H1 (cell line): ENCODE measurements around the gene ADGRV1. TPM values are rescaled to one million over a fixed set of nuclear protein-coding genes. Genes with fewer than 3 reads are reported as not detected.

Source experiments
- CTCF ChIA-PET: fragments of 300-600 bp; sonication (Branson Sonifier 250); formaldehyde crosslinking; loops from one replicate; lab custom pipeline; 2021; ENCODE audit not compliant: partially characterized antibody; lab: Charles Lee
- POLR2A ChIA-PET: fragments of 300-600 bp; sonication (Branson Sonifier 250); formaldehyde crosslinking; loops from one replicate; lab custom pipeline; 2021; ENCODE audit warnings: inconsistent platforms; ENCODE audit not compliant: partially characterized antibody; lab: Charles Lee
- DNase-seq, 2 experiments: peaks; one replicate each; pipeline versions ENCODE4 v3.0.0 to v3.0.0-alpha.2; 2010 to 2022; ENCODE audit warnings: low spot score in 2 of 2, low read depth in 1 of 2, mixed read lengths in 1 of 2
- FAIRE-seq: peaks from 2 replicates; lab custom pipeline; 2011; peaks lifted over from hg19 to GRCh38; lab: Jason Lieb, UNC
- H2AFZ ChIP-seq: 2 replicates; pipeline ENCODE4 v1.8.1; 2012; ENCODE audit warnings: low read length, inconsistent platforms
- H2AK5ac ChIP-seq: 2 replicates; pipeline ENCODE4 v1.6.1; 2013; ENCODE audit warnings: low read depth, low read length
- H2BK120ac ChIP-seq: replicated peaks from 2 replicates; pipeline ENCODE3; 2013; ENCODE audit warnings: low read depth, low read length, inconsistent platforms
- H2BK12ac ChIP-seq: 2 replicates; pipeline ENCODE4 v1.6.1; 2013; ENCODE audit warnings: low read depth, low read length
- H2BK15ac ChIP-seq: 2 replicates; pipeline ENCODE4 v1.6.1; 2013; ENCODE audit warnings: low read length
- H2BK20ac ChIP-seq: 2 replicates; pipeline ENCODE4 v1.6.1; 2013; ENCODE audit warnings: low read length
- H2BK5ac ChIP-seq: 2 replicates; pipeline ENCODE4 v1.6.1; 2013; ENCODE audit warnings: low read depth, low read length
- H3K14ac ChIP-seq: 2 replicates; pipeline ENCODE4 v1.6.1; 2013; ENCODE audit warnings: inconsistent platforms; ENCODE audit not compliant: insufficient read length
- H3K18ac ChIP-seq: 2 replicates; pipeline ENCODE4 v1.6.1; 2013; ENCODE audit warnings: low read length; ENCODE audit errors: extremely low read depth
- H3K23ac ChIP-seq: 2 replicates; pipeline ENCODE4 v1.6.1; 2013; ENCODE audit warnings: inconsistent platforms; ENCODE audit not compliant: insufficient read length
- H3K23me2 ChIP-seq: 2 replicates; pipeline ENCODE4 v1.6.1; 2013; ENCODE audit warnings: low read depth, low read length
- H3K27ac ChIP-seq: 2 replicates; pipeline ENCODE4 v1.6.1; 2011; ENCODE audit warnings: low read depth, low read length, inconsistent platforms
- H3K27me3 ChIP-seq, 4 experiments: replicated peaks in 1 of 4; 1 replicate in 1 of 4; 2 replicates in 3 of 4; pipeline versions ENCODE4 v1.6.1 to v1.8.1; 2011 to 2013; ENCODE audit warnings: low read length in 3 of 4, mild to moderate bottlenecking in 3 of 4, inconsistent platforms in 2 of 4, mixed read lengths in 2 of 4, moderate library complexity in 1 of 4; ENCODE audit not compliant: control insufficient read depth in 3 of 4, insufficient read depth in 3 of 4; ENCODE audit errors: extremely low read depth in 1 of 4
- H3K36me3 ChIP-seq, 4 experiments: 2 replicates each; pipeline versions ENCODE4 v1.6.1 to v1.8.1; 2011 to 2013; ENCODE audit warnings: mild to moderate bottlenecking in 4 of 4, low read length in 3 of 4, moderate library complexity in 2 of 4, control low read depth in 1 of 4, inconsistent platforms in 1 of 4; ENCODE audit not compliant: insufficient read depth in 4 of 4, control insufficient read depth in 2 of 4
- H3K4ac ChIP-seq: replicated peaks from 2 replicates; pipeline ENCODE3; 2013; ENCODE audit warnings: low read length, low read depth, mixed read lengths, inconsistent platforms; ENCODE audit not compliant: insufficient read length
- H3K4me1 ChIP-seq, 4 experiments: replicated peaks in 1 of 4; 1 replicate in 1 of 4; 2 replicates in 3 of 4; pipeline versions ENCODE4 v1.6.1 to v1.8.1; 2011 to 2013; ENCODE audit warnings: low read length in 3 of 4, inconsistent platforms in 2 of 4, mixed read lengths in 1 of 4; ENCODE audit not compliant: insufficient read depth in 4 of 4, control insufficient read depth in 3 of 4
- H3K4me2 ChIP-seq, 2 experiments: 2 replicates each; pipeline versions ENCODE4 v1.6.1 to v1.8.1; 2011 to 2013; ENCODE audit warnings: low read depth in 2 of 2, low read length in 2 of 2, control low read depth in 1 of 2, inconsistent platforms in 1 of 2, mild to moderate bottlenecking in 1 of 2; ENCODE audit not compliant: insufficient read depth in 1 of 2
- H3K4me3 ChIP-seq, 4 experiments: fragments of 200-600, 300-600 bp in 1 of 4; sonication (generic), shearing (Covaris generic), sonication (Bioruptor Twin) in 1 of 4; 2 replicates each; pipeline versions ENCODE4 v1.5.1 to v1.8.1; 2011 to 2016; ENCODE audit warnings: low read length in 4 of 4, low read depth in 3 of 4, control low read depth in 2 of 4, inconsistent platforms in 2 of 4, mild to moderate bottlenecking in 2 of 4, mixed read lengths in 1 of 4, moderate library complexity in 1 of 4; ENCODE audit not compliant: insufficient read depth in 2 of 4; ENCODE audit errors: extremely low read depth in 1 of 4
- H3K56ac ChIP-seq: replicated peaks from 2 replicates; pipeline ENCODE3; 2013; ENCODE audit warnings: low read depth, mild to moderate bottlenecking, mixed read lengths, low read length, inconsistent platforms; ENCODE audit not compliant: insufficient read length
- H3K79me1 ChIP-seq: 2 replicates; pipeline ENCODE4 v1.6.1; 2013; ENCODE audit warnings: low read depth, low read length, control low read depth
- H3K79me2 ChIP-seq, 2 experiments: 2 replicates each; pipeline versions ENCODE4 v1.6.1 to v1.8.1; 2012 to 2013; ENCODE audit warnings: low read length in 2 of 2, mild to moderate bottlenecking in 2 of 2, inconsistent platforms in 1 of 2; ENCODE audit not compliant: insufficient read depth in 2 of 2, control insufficient read depth in 1 of 2
- H3K9ac ChIP-seq, 4 experiments: replicated peaks in 1 of 4; 1 replicate in 1 of 4; 2 replicates in 3 of 4; pipeline versions ENCODE4 v1.6.1 to v1.8.1; 2011 to 2013; ENCODE audit warnings: low read depth in 3 of 4, low read length in 3 of 4, control low read depth in 2 of 4, mild to moderate bottlenecking in 2 of 4, moderate library complexity in 2 of 4, inconsistent platforms in 1 of 4; ENCODE audit errors: extremely low read depth in 1 of 4
- H3K9me3 ChIP-seq, 2 experiments: 2 replicates each; pipeline versions ENCODE4 v1.6.1 to v1.8.1; 2012 to 2013; ENCODE audit warnings: mild to moderate bottlenecking in 2 of 2, moderate library complexity in 2 of 2, control low read depth in 1 of 2, inconsistent platforms in 1 of 2, low read depth in 1 of 2, low read length in 1 of 2, mixed read lengths in 1 of 2; ENCODE audit not compliant: insufficient read depth in 2 of 2
- H4K20me1 ChIP-seq, 2 experiments: replicated peaks in 1 of 2; 2 replicates each; pipeline versions ENCODE3 to v1.8.1; 2011 to 2013; ENCODE audit warnings: inconsistent platforms in 2 of 2, low read length in 2 of 2, mild to moderate bottlenecking in 1 of 2; ENCODE audit not compliant: insufficient read depth in 2 of 2, control insufficient read depth in 1 of 2
- H4K5ac ChIP-seq: 2 replicates; pipeline ENCODE4 v1.6.1; 2013; ENCODE audit warnings: low read length, low read depth, mixed read lengths, inconsistent platforms; ENCODE audit not compliant: insufficient read length
- H4K8ac ChIP-seq: 2 replicates; pipeline ENCODE4 v1.8.0; 2013; ENCODE audit warnings: mild to moderate bottlenecking, moderate library complexity, low read length, inconsistent platforms; ENCODE audit not compliant: insufficient read depth; ENCODE audit errors: extremely low read depth
- H4K91ac ChIP-seq: replicated peaks from 2 replicates; pipeline ENCODE3; 2013; ENCODE audit warnings: low read length, mixed read lengths, inconsistent platforms; ENCODE audit not compliant: insufficient read length
- BRCA1 ChIP-seq: IDR thresholded peaks from 2 replicates; pipeline ENCODE4 v1.6.1; 2012; ENCODE audit warnings: low read depth, low read length, improper control_type of control experiment
- RNF2 ChIP-seq: fragments of 200-900, 300-1000 bp; sonication (generic); IDR thresholded peaks from 2 replicates; pipeline ENCODE4 v1.7.1; 2016; ENCODE audit warnings: borderline replicate concordance, low read depth, mild to moderate bottlenecking, antibody characterized with exemption, low read length; ENCODE audit not compliant: poor library complexity, severe bottlenecking; ENCODE audit errors: missing control alignments
- RXRA ChIP-seq: IDR thresholded peaks from 2 replicates; pipeline ENCODE4 v1.6.1; 2011; ENCODE audit warnings: low read depth, mild to moderate bottlenecking, low read length, moderate library complexity; ENCODE audit not compliant: insufficient read depth
- SIRT6 ChIP-seq: IDR thresholded peaks from one replicate; pipeline ENCODE4 v1.7.1; 2012; ENCODE audit warnings: low read length, inconsistent platforms
- TAF7 ChIP-seq: optimal IDR thresholded peaks from 2 replicates; pipeline ENCODE3; 2011; ENCODE audit warnings: low read depth, mild to moderate bottlenecking, inconsistent platforms, low read length, moderate library complexity, borderline replicate concordance
- WGBS, 2 experiments: shearing (Covaris generic) in 1 of 2; methylation state at CpG; one replicate each; pipeline versions ENCODE4 v1.1.6 to v1.1.7; 2013 to 2015; ENCODE audit warnings: low lambda C conversion rate in 2 of 2, mixed read lengths in 2 of 2, inconsistent platforms in 1 of 2, low coverage in 1 of 2, missing lambda C conversion rate in 1 of 2; ENCODE audit not compliant: insufficient replicate concordance in 2 of 2, insufficient coverage in 1 of 2, insufficient read length in 1 of 2; ENCODE audit errors: extremely low coverage in 1 of 2, missing lambda C conversion rate in 1 of 2; 5-methylcytosine and 5-hydroxymethylcytosine counted together
- polyA plus RNA-seq, 7 experiments: library from polyadenylated mRNA; depleted of rRNA in 3 of 7; stranded (reverse) in 5 of 7; unstranded in 2 of 7; fragments of >200 nt in 5 of 7; fragments of 200-250 nt in 2 of 7; gene quantifications; 1 replicate in 5 of 7; 2 replicates in 1 of 7; 4 replicates in 1 of 7; pipeline versions ENCODE4 v1.2.1 to v1.2.3, GENCODE V29; 2011 to 2013; ENCODE audit warnings: missing spikeins in 2 of 7, mixed read lengths in 2 of 7
- total RNA-seq: library from RNA; stranded (reverse); fragmentation: NEBNext Ultra II Directional; extraction: Animal tissue kit (Norgen Biotek cat#: 25700); gene quantifications from 2 replicates; pipeline ENCODE4 v1.2.1, GENCODE V29; 2021
- TF ChIP-seq, protein P1 (sequence below): IDR thresholded peaks from 2 replicates; pipeline ENCODE4 v1.6.1; 2012; ENCODE audit warnings: inconsistent platforms

The ADGRV1 gene
- total and polyA plus RNA-seq, 2 of the 8 experiments (the other 6 are each of a cell fraction or from before 2014, with no cell fraction given): 53.1 to 62.2 TPM

DNA sequence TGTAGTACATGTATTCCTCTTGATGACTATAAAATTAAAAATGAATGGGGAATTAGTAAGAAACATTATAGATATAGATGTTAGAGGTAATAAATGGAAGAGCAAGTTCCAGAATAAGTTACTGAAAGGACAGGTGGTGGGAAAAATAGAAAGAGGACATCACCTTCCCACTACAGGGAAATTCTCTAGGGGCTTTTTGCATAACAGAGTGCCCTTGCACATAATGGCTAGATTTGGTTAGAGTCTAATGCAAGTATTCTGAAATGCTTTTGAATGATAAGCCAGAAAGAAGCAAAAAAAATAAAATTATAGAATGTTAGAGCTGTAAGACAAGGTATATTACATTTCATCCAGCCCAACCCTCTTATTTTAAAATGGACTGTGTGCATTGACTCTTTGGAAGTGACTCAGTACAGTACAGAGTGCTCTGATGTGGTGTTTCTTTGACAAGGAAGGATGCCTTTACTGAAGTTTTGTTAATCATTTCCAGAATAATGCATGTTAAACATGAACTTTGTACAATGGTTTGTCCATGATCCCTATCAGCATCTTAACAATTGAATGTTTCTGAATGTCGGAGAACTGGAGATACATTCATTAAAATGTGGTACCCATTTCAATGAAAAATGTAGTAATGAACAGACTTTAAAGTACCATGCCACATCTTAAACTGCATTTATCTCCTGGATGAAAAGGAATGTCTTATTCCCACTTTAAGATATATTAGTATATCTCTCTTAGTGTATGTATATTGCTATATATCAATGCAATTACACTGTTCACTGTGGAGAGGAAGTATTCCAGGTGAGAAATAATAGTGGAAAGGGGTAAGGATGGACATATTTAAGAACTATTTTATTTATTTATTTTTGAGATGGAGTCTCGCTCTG is 391.1 kb downstream of the ADGRV1 start:
- Histone ChIP-seq H2BK20ac (no peak overlapping the region), H3K27ac (no peak overlapping the region), H3K18ac (no peak overlapping the region), H4K20me1 (no peaks in the 10 kb centered on the region), H3K4me1 (no peaks in the 10 kb centered on the region), H2BK15ac (no peak overlapping the region), H3K4ac (no peak overlapping the region), H2AK5ac (no peak overlapping the region), H3K4me2 (no peak overlapping the region), H2BK12ac (no peak overlapping the region), H3K9me3 (no peaks in the 10 kb centered on the region), H3K23ac (no peak overlapping the region), H3K9ac (no peak overlapping the region), H3K27me3 (peaks cover 0 to 1% (median 0%) of the 10 kb centered on the region in 4 experiments; a peak in 1 of 7 replicates), H3K4me3 (no peak overlapping the region), H3K56ac (no peak overlapping the region), H4K5ac (no peak overlapping the region), H4K91ac (no peak overlapping the region), H4K8ac (no peak overlapping the region), H3K23me2 (no peaks in the 10 kb centered on the region), H3K79me2 (no peaks in the 10 kb centered on the region), H3K79me1 (no peaks in the 10 kb centered on the region), H3K36me3 (no peaks in the 10 kb centered on the region), H2BK120ac (no peak overlapping the region), H3K14ac (no peak overlapping the region), H2BK5ac (no peak overlapping the region), H2AFZ (no peak overlapping the region)
- WGBS, 2 experiments: 94% methylated on average over 2 of the region's 2 CpGs; no CpG with 5 or more reads in 1 of the 2 experiments
- ChIA-PET POLR2A (no interaction called here), CTCF (no interaction called here)
- DNase-seq (no peak), FAIRE-seq (no peak)
- TF ChIP-seq TAF7: no peak
- TF ChIP-seq BRCA1: no peak
- TF ChIP-seq, protein P1, sequence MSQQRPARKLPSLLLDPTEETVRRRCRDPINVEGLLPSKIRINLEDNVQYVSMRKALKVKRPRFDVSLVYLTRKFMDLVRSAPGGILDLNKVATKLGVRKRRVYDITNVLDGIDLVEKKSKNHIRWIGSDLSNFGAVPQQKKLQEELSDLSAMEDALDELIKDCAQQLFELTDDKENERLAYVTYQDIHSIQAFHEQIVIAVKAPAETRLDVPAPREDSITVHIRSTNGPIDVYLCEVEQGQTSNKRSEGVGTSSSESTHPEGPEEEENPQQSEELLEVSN: no peak
- no peak for TF ChIP-seq RNF2
- no peak for TF ChIP-seq RXRA
- no peak for TF ChIP-seq SIRT6
